Pancreas (tissue), 10 donors: ENCODE measurements around the gene DCHS1. TPM values are rescaled to one million over a fixed set of nuclear protein-coding genes. Genes with fewer than 3 reads are reported as not detected.

Source experiments
- ATAC-seq, 4 donors: fragments of 200-7000 bp; cut with Tn5 transposase; one replicate each; pipeline versions ENCODE4 v1.8.0 to v1.9.1; 2020; ENCODE audit warnings: mild to moderate bottlenecking in 4 of 4, moderate library complexity in 4 of 4
- DNase-seq, 6 donors: peaks; one replicate each; pipeline ENCODE4 v3.0.0-alpha.2; 2020
- FAIRE-seq: peaks from 2 replicates; lab custom pipeline; 2012; peaks lifted over from hg19 to GRCh38; lab: Jason Lieb, UNC
- H3K27ac ChIP-seq, 4 donors: fragments of 200-600 bp; sonication (generic); 1 replicate in 3 of 4; 2 replicates in 1 of 4; pipeline versions ENCODE4 v1.5.0 to v1.8.0; 2020
- H3K27me3 ChIP-seq, 4 donors: fragments of 200-600 bp; one replicate each; pipeline ENCODE4 v1.8.0; 2021
- H3K36me3 ChIP-seq, 3 donors: fragments of 200-600 bp; sonication (generic) in 1 of 3; one replicate each; pipeline versions ENCODE4 v1.5.0 to v1.8.0; 2020 to 2021
- H3K4me1 ChIP-seq, 3 donors: fragments of 200-600 bp; one replicate each; pipeline ENCODE4 v1.8.0; 2021
- H3K4me3 ChIP-seq, 4 donors: fragments of 200-600 bp; sonication (generic) in 2 of 4; one replicate each; pipeline versions ENCODE4 v1.5.0 to v1.8.0; 2020 to 2021
- H3K9me3 ChIP-seq, 4 donors: fragments of 200-600 bp; one replicate each; pipeline ENCODE4 v1.8.0; 2021
- CTCF ChIP-seq, 4 donors: fragments of 200-600 bp; sonication (generic) in 3 of 4; IDR thresholded peaks; one replicate each; pipeline versions ENCODE4 v1.5.0 to v1.8.0; 2021; ENCODE audit warnings: antibody characterized with exemption in 4 of 4
- WGBS, 2 donors: extraction: QIAGEN DNeasy Blood & Tissue Kit; methylation state at CpG; one replicate each; pipeline ENCODE4 v1.1.7; 2013; 5-methylcytosine and 5-hydroxymethylcytosine counted together
- intact Hi-C, 3 donors: fragments of 100-400 bp; cut with DNase I; formaldehyde crosslinking; loops; one replicate each; pipeline versions ENCODE4 v1.11.1 to v1.14.2; 2022
- polyA plus RNA-seq, 2 donors: library from polyadenylated mRNA; stranded (reverse); fragments of 200-250 nt; gene quantifications; one replicate each; pipeline ENCODE4 v1.2.3, GENCODE V29; 2013
- total RNA-seq, 6 donors: library from RNA; stranded (reverse); fragmentation: NEBNext Ultra II Directional in 4 of 6; extraction: Animal tissue kit (Norgen Biotek cat#: 25700) in 4 of 6; gene quantifications; one replicate each; pipeline versions ENCODE4 v1.2.1 to v1.2.4, GENCODE V29; 2021 to 2023
- donor health status: healthy with polysubstance abuse.
- donor health status: DM: no; HTN: no; CAD: no; lungs with moderate emphysema.
- donor health status: DM: no; HTN: no; CAD: no.
- donor health status: control.
- donor health status: control.
- donor health status: Bipolar disorder and iron deficiency.
- donor health status: DM: yes; HTN: yes; CAD: no.
- donor health status: DM: no; HTN: no; CAD: no.
- donor health status: DM: no; HTN: no; CAD: no.
- donor health status: DM: yes; HTN: yes; CAD: no.

DCHS1 gene
- total and polyA plus RNA-seq, 8 donors, result 2.3 to 4.8 (median 3.7) TPM

- Histone ChIP-seq H3K9me3 (no peaks in the 10 kb centered on the region), H3K4me1 (peaks cover 6 to 27% (median 15%) of the 10 kb centered on the region in 3 donors), H3K27me3 (no peaks in the 10 kb centered on the region), H3K4me3 (peak overlapping the region in 2 of 4 donors; percentile 74 to 83), H3K27ac (peak overlapping the region; percentile 89 to 100 (median 97)), H3K36me3 (peaks cover 9 to 25% (median 19%) of the 10 kb centered on the region in 3 donors)
- intact Hi-C loops, result loop anchor here in 1 of 3 donors (10.0 kb wide), 1 partner anchor 71 kb away; the partner anchor contains the start of gene MRPL17
- WGBS, 2 donors, result 89 to 92% methylated on average over 3 of the region's 3 CpGs
- DNase-seq, result peak in 1 of 6 donors; percentile 2
- TF ChIP-seq CTCF (IDR thresholded peaks at IDR 0.05), result no peak
- no peak for FAIRE-seq
- no peak for ATAC-seq
These were observed 42.1 kb downstream of the DCHS1 start for GRCh38 chr11:6613496-6613895.

- Histone ChIP-seq H3K4me1 (peaks cover 7 to 22% (median 15%) of the 10 kb centered on the region in 3 donors), H3K27me3 (no peaks in the 10 kb centered on the region), H3K4me3 (peak within 1 kb of the TSS; percentile 52 to 83 (median 77)), H3K9me3 (no peaks in the 10 kb centered on the region), H3K27ac (peak within 1 kb of the TSS; percentile 89 to 100 (median 97)), H3K36me3 (peaks cover 9 to 33% (median 23%) of the 10 kb centered on the region in 3 donors)
- peak; percentile 97 to 98 (median 98) for DNase-seq
- intact Hi-C loops, result loop anchor here in 1 of 3 donors (10.0 kb wide), 1 partner anchor 72 kb away; the partner anchor contains the start of gene MRPL17
- peak; percentile 90 for FAIRE-seq
- 0% methylated on average over 37 to 51 of the region's 51 CpGs for WGBS, 2 donors
- peak; percentile 92 to 97 (median 94) for ATAC-seq
- peak in 2 of 4 donors; percentile 14 to 32 for TF ChIP-seq CTCF (IDR thresholded peaks at IDR 0.05)
These were observed 43.2 kb downstream of the DCHS1 start, which contains the start of gene TAF10 for GRCh38 chr11:6612213-6613041. TAF10 (minus strand) TSS chr11:6612216; CDS start chr11:6612189, 27 bp downstream.

- no peak for FAIRE-seq
- peak overlapping the region; percentile 89 to 100 (median 94) for H3K27ac ChIP-seq
- H3K9me3 ChIP-seq, result no peaks in the 10 kb centered on the region
- no peak for TF ChIP-seq CTCF (IDR thresholded peaks at IDR 0.05)
- intact Hi-C loops, result loop anchor here in 1 of 3 donors (10.0 kb wide), 1 partner anchor 73 kb away; the partner anchor contains the start of gene MRPL17
- H3K4me3 ChIP-seq, result peak overlapping the region; percentile 52 to 83 (median 77)
- no peak for DNase-seq
- 0 to 1% methylated on average over 17 to 36 of the region's 36 CpGs for WGBS, 2 donors
- peaks cover 11 to 26% (median 15%) of the 10 kb centered on the region in 3 donors for H3K4me1 ChIP-seq
- peaks cover 9 to 33% (median 23%) of the 10 kb centered on the region in 3 donors for H3K36me3 ChIP-seq
- no peak for ATAC-seq
- H3K27me3 ChIP-seq, result no peaks in the 10 kb centered on the region
These were observed 43.7 kb downstream of the DCHS1 start for GRCh38 chr11:6611963-6612212.

GRCh38 chr11:6611092-6611962 is 44.3 kb downstream of the DCHS1 start:
- TF ChIP-seq CTCF (IDR thresholded peaks at IDR 0.05), result no peak
- peak in 1 of 4 donors; percentile 7 for ATAC-seq
- DNase-seq, result peak; percentile 47 to 89 (median 69)
- H3K27ac ChIP-seq, result peak overlapping the region; percentile 89 to 100 (median 94)
- H3K4me1 ChIP-seq, result peaks cover 13 to 30% (median 21%) of the 10 kb centered on the region in 3 donors
- H3K27me3 ChIP-seq, result no peaks in the 10 kb centered on the region
- no peaks in the 10 kb centered on the region for H3K9me3 ChIP-seq
- H3K36me3 ChIP-seq, result peaks cover 9 to 33% (median 23%) of the 10 kb centered on the region in 3 donors
- H3K4me3 ChIP-seq, result peak overlapping the region; percentile 52 to 83 (median 77)
- no peak for FAIRE-seq
- intact Hi-C loops, result loop anchor here in 1 of 3 donors (10.0 kb wide), 1 partner anchor 73 kb away; the partner anchor contains the start of gene MRPL17
- 8 to 9% methylated on average over 39 of the region's 39 CpGs for WGBS, 2 donors
